ENCODE results near the gene NEDD4L. TPM values are rescaled to one million over a fixed set of nuclear protein-coding genes. Genes with fewer than 3 reads are reported as not detected.

Gene NEDD4L
- total and polyA plus RNA-seq, 10 of the 15 experiments (the other 5 are each of a cell fraction or from before 2014, with no cell fraction given), result 7.4 to 24.0 (median 17.7) TPM

DNA sequence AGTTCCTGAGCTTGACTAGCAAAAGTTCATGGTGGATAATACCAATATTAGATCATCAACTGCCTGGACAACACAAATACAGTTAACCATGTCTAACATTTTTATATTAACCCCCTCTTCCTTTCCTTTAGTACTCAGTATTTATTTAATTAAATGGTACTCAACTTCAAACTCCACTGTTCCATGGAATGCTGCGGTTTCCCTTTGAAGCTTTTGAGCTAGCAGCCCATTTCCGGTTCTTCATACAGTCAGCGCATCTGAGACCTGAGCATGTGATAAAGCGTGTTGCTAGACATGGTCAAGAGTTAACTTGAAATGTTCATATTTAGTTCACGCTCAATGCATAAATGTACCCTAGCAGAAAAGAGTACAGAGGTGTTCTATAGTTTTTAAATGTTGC, 306.5 kb downstream of the NEDD4L start (continued):
- TF ChIP-seq, protein P1, sequence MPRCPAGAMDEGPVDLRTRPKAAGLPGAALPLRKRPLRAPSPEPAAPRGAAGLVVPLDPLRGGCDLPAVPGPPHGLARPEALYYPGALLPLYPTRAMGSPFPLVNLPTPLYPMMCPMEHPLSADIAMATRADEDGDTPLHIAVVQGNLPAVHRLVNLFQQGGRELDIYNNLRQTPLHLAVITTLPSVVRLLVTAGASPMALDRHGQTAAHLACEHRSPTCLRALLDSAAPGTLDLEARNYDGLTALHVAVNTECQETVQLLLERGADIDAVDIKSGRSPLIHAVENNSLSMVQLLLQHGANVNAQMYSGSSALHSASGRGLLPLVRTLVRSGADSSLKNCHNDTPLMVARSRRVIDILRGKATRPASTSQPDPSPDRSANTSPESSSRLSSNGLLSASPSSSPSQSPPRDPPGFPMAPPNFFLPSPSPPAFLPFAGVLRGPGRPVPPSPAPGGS (IDR thresholded peaks at IDR 0.05; ENCODE audit: borderline replicate concordance, insufficient read depth, low read depth, low read length, poor library complexity, severe bottlenecking), result no peak
- TF ChIP-seq JUNB (IDR thresholded peaks at IDR 0.05) (no peak), FOXK2 (IDR thresholded peaks at IDR 0.05) (no peak)

DNA sequence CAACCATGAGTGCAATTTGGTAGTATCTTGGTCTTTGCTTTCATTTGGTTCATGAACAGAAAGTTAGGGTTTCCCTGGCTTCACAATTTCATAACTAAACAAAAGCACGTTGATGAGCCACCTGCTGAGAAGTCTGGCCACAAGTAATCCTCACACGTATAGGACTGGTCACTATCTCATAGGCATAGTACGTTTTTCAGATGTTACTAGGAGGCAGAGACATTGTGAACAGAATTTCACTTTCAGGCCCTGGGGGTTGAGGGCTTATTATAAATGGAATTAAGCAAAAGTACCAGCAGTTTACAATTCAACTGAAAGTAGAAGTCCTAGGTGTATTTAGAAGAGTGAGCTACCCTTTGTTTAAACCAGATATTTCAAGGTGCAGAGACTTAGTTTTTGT, 307.8 kb downstream of the NEDD4L start:
- no TSS peak for BruUV-seq (replicated peaks)
- Histone ChIP-seq H3K27ac (ENCODE audit: control insufficient read depth, insufficient read depth) (no peak overlapping the region), H3K4me1 (ENCODE audit: control insufficient read depth, insufficient read depth, low read length) (no peaks in the 10 kb centered on the region), H3K9me3 (replicated peaks; ENCODE audit: control insufficient read depth, insufficient read depth, low read length) (no peaks in the 10 kb centered on the region), H3K4me3 (no peak overlapping the region), H3K79me2 (ENCODE audit: control insufficient read depth, insufficient read depth, low read length) (no peaks in the 10 kb centered on the region), H3K27me3 (replicated peaks in 1 of 2; ENCODE audit: control insufficient read depth in 2 of 2, insufficient read depth in 2 of 2, low read length in 1 of 2) (no peaks in the 10 kb centered on the region), H4K20me1 (ENCODE audit: control insufficient read depth, insufficient read depth) (no peaks in the 10 kb centered on the region; the same call in 1 of the 2 replicates), H3K36me3 (ENCODE audit: control insufficient read depth in 2 of 2, insufficient read depth in 2 of 2, low read length in 1 of 2) (no peaks in the 10 kb centered on the region), H3K9ac (ENCODE audit: control insufficient read depth, insufficient read depth, low read length) (no peak overlapping the region), H2AFZ (ENCODE audit: control insufficient read depth, low read depth, low read length) (no peak overlapping the region), H3K4me2 (ENCODE audit: control insufficient read depth, insufficient read depth) (no peak overlapping the region; the same call in 1 of the 2 replicates)
- ChIA-PET CTCF (no interaction called here), SMC1A (ENCODE audit: uncharacterized antibody, unreplicated experiment) (no interaction called here), POLR2A (interaction anchor here (0.5 kb wide), 1 partner anchor 612 kb away, joined by 5 read pairs; no protein-coding TSS in a partner anchor), RAD21 (ENCODE audit: unreplicated experiment) (no interaction called here)
- FAIRE-seq, result no peak
- DNase-seq (ENCODE audit: low read depth, low spot score), result no peak
- whole genome bisulfite sequencing (ENCODE audit: insufficient coverage, insufficient replicate concordance, low lambda C conversion rate, missing lambda C conversion rate), result 2% methylated on average over 3 of the region's 3 CpGs
- peak; percentile 70 for ATAC-seq
- TF ChIP-seq HCFC1 (IDR thresholded peaks at IDR 0.05; ENCODE audit: low read length), result no peak
- no peak for TF ChIP-seq BMI1 (IDR thresholded peaks at IDR 0.05; ENCODE audit: borderline replicate concordance)
- TF ChIP-seq POU2F2 (IDR thresholded peaks at IDR 0.05; ENCODE audit: borderline replicate concordance, low read depth, low read length), result no peak
- no peak for TF ChIP-seq SREBF1 (IDR thresholded peaks at IDR 0.05; ENCODE audit: low read length)
- TF ChIP-seq HDAC2 (IDR thresholded peaks at IDR 0.05), result no peak
- TF ChIP-seq HDAC6 (IDR thresholded peaks at IDR 0.05; ENCODE audit: unreplicated experiment), result no peak
- no peak for TF ChIP-seq FOS (IDR thresholded peaks at IDR 0.05; ENCODE audit: borderline replicate concordance, extremely low read depth, insufficient read length)
- TF ChIP-seq KDM1A (IDR thresholded peaks at IDR 0.05; ENCODE audit: borderline replicate concordance), result no peak
- TF ChIP-seq MTA3 (IDR thresholded peaks at IDR 0.05; ENCODE audit: borderline replicate concordance, low read length), result no peak
- TF ChIP-seq, protein P2, sequence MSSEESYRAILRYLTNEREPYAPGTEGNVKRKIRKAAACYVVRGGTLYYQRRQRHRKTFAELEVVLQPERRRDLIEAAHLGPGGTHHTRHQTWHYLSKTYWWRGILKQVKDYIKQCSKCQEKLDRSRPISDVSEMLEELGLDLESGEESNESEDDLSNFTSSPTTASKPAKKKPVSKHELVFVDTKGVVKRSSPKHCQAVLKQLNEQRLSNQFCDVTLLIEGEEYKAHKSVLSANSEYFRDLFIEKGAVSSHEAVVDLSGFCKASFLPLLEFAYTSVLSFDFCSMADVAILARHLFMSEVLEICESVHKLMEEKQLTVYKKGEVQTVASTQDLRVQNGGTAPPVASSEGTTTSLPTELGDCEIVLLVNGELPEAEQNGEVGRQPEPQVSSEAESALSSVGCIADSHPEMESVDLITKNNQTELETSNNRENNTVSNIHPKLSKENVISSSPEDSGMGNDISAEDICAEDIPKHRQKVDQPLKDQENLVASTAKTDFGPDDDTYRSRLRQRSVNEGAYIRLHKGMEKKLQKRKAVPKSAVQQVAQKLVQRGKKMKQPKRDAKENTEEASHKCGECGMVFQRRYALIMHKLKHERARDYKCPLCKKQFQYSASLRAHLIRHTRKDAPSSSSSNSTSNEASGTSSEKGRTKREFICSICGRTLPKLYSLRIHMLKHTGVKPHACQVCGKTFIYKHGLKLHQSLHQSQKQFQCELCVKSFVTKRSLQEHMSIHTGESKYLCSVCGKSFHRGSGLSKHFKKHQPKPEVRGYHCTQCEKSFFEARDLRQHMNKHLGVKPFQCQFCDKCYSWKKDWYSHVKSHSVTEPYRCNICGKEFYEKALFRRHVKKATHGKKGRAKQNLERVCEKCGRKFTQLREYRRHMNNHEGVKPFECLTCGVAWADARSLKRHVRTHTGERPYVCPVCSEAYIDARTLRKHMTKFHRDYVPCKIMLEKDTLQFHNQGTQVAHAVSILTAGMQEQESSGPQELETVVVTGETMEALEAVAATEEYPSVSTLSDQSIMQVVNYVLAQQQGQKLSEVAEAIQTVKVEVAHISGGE (CRISPR knock-in tag; IDR thresholded peaks at IDR 0.05), result no peak
- no peak for TF ChIP-seq EZH2 (IDR thresholded peaks at IDR 0.05; ENCODE audit: borderline replicate concordance, control insufficient read depth, low read depth, low read length)
- intact Hi-C loops (cut with micrococcal nuclease; ENCODE audit: unreplicated experiment) (no loop called here), in situ Hi-C loops (cut with MboI) (no loop called here)
